Upper lobe of left lung (tissue), 4 donors: ENCODE measurements around the gene DNAAF1.

Experiments used
- EP300 ChIP-seq, 4 donors: sonication (generic); formaldehyde crosslinking; IDR thresholded peaks; one replicate each; pipeline ENCODE4 v1.5.1; 2017; ENCODE audit warnings: antibody characterized with exemption in 4 of 4, control low read depth in 2 of 4
- POLR2A ChIP-seq, 4 donors: fragments of 450-650 bp; IDR thresholded peaks; one replicate each; pipeline ENCODE4 v1.5.1; 2016 to 2017; ENCODE audit warnings: antibody characterized with exemption in 4 of 4, mild to moderate bottlenecking in 2 of 4
- POLR2AphosphoS5 ChIP-seq, 2 donors: sonication (generic); formaldehyde crosslinking; IDR thresholded peaks; one replicate each; pipeline ENCODE4 v1.5.1; 2017; ENCODE audit warnings: antibody characterized with exemption in 2 of 2
- TF ChIP-seq, protein P1 (sequence below), 6 experiments: fragments of 450-650 bp in 4 of 6; fragments of 200-600 bp in 2 of 6; sonication (generic) in 2 of 6; IDR thresholded peaks; one replicate each; pipeline ENCODE4 v1.5.1; 2016 to 2019; ENCODE audit warnings: antibody characterized with exemption in 6 of 6

DNA sequence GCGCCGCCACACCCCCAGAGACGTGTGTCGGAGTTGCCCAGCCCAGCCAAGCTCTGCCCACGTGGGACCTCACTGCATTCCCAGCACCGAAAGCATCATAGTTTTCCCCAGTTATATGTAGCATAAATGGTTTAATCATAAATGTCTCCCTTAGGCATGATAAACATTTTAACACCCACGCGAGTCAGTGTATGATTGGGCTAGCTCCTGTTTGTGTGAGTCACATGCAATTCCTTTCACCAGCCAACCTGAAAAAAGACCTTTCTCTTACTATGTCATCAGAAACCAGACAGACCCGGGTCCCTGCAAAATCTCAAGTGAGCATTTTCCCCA, 32.6 kb downstream of the DNAAF1 start:
- TF ChIP-seq, protein P1, sequence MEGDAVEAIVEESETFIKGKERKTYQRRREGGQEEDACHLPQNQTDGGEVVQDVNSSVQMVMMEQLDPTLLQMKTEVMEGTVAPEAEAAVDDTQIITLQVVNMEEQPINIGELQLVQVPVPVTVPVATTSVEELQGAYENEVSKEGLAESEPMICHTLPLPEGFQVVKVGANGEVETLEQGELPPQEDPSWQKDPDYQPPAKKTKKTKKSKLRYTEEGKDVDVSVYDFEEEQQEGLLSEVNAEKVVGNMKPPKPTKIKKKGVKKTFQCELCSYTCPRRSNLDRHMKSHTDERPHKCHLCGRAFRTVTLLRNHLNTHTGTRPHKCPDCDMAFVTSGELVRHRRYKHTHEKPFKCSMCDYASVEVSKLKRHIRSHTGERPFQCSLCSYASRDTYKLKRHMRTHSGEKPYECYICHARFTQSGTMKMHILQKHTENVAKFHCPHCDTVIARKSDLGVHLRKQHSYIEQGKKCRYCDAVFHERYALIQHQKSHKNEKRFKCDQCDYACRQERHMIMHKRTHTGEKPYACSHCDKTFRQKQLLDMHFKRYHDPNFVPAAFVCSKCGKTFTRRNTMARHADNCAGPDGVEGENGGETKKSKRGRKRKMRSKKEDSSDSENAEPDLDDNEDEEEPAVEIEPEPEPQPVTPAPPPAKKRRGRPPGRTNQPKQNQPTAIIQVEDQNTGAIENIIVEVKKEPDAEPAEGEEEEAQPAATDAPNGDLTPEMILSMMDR (IDR thresholded peaks at IDR 0.05): no peak
- TF ChIP-seq POLR2A (IDR thresholded peaks at IDR 0.05): no peak
- TF ChIP-seq EP300 (IDR thresholded peaks at IDR 0.05): no peak
- TF ChIP-seq POLR2AphosphoS5 (IDR thresholded peaks at IDR 0.05): no peak
